KG1 (cell line): ENCODE data around the gene CHST6.
"Not testable (repeated sequence)": the region's sequence is repeated elsewhere in the genome, so short reads cannot be mapped to it uniquely, and the experiment has no call there.

ENCODE experiments used
- DNase-seq: peaks from one replicate; lab custom pipeline; 2025; lab: John Stamatoyannopoulos, UW

Gene CHST6

GRCh38 chr16:75433732-75434413 lies 61.4 kb downstream of the CHST6 start:
- DNase-seq, result peak; percentile 90

GRCh38 chr16:75432828-75433731 lies 62.2 kb downstream of the CHST6 start, which contains the start of gene CFDP1:
TSS of gene CFDP1 (minus strand) at chr16:75433503. CDS start at chr16:75433352, 151 bp downstream.
- peak; percentile 90 for DNase-seq

- DNase-seq, result no peak
Observed at GRCh38 chr16:75429621-75430403, 65.4 kb downstream of the CHST6 start.

GRCh38 chr16:75426524-75426923 lies 68.7 kb downstream of the CHST6 start:
- not testable (repeated sequence) for DNase-seq

DNA sequence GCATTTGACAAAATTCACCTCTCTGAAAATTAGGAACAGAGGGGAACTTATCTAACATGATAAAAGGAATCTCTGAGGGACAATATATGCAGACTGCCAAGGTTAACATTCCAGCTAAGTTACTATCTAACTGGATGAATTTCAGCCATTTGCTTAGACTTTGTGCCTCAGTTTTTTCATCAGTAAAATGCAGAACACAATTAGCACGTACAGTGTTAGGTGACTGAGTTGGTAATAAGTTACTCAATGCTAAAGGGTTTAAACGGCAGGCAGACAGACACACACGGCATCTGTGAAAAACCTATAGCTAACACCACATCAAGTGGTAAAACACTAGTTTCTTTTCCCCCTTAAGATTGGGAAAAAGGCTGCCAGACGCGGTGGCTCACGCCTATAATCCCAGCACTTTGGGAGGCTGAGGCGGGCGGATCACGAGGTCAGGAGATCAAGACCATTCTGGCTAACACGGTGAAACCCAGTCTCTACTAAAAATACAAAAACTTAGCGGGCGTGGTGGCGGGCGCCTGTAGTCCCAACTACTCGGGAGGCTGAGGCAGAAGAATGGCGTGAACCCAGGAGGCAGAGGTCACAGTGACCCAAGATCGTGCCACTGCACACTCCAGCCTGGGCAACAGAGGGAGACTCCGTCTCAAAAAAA lies 71.0 kb downstream of the CHST6 start:
- not testable (repeated sequence) for DNase-seq

DNA sequence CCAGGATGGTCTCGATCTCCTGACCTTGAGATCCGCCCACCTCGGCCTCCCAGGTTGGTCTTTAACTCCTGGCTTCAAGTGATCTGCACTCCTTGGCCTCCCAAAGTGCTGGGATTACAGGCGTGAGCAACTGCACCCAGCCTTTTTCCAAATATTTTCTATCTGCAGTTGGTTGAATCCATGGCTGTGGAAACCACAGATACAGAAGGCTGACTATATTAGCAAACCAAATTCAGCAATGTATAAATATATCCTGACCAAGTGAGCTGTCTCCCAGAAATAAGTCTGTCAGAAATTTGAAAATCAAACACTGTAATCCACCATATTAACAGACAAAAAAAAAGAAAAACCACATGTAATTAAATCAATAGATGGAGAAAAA lies 71.5 kb downstream of the CHST6 start:
- DNase-seq, result no peak
